Mononuclear cell (primary cell): Measurements from ENCODE around the gene CYB561D1. TPM values are rescaled to one million over a fixed set of nuclear protein-coding genes. Genes with fewer than 3 reads are reported as not detected.
"Not testable (repeated sequence)": the region's sequence is repeated elsewhere in the genome, so short reads cannot be mapped to it uniquely, and the experiment has no call there.

Experiments
- H3K27me3 ChIP-seq: 2 replicates; pipeline ENCODE4 v1.6.0; 2011; ENCODE audit warnings: low read length, control low read depth; ENCODE audit not compliant: insufficient read depth
- H3K4me1 ChIP-seq: 2 replicates; pipeline ENCODE4 v1.5.1; 2011; ENCODE audit warnings: mild to moderate bottlenecking, low read length, control low read depth; ENCODE audit not compliant: insufficient read depth
- H3K4me3 ChIP-seq: 2 replicates; pipeline ENCODE4 v1.5.1; 2011; ENCODE audit warnings: mild to moderate bottlenecking, low read length, moderate library complexity
- H3K9me3 ChIP-seq: 2 replicates; pipeline ENCODE4 v1.5.1; 2011; ENCODE audit warnings: low read depth, mild to moderate bottlenecking, control low read depth, low read length
- total RNA-seq: library from RNA; depleted of rRNA; stranded (reverse); fragments of >200 nt; gene quantifications from one replicate; pipeline ENCODE4 v1.2.3, GENCODE V29; 2012

CYB561D1 gene, protein sequence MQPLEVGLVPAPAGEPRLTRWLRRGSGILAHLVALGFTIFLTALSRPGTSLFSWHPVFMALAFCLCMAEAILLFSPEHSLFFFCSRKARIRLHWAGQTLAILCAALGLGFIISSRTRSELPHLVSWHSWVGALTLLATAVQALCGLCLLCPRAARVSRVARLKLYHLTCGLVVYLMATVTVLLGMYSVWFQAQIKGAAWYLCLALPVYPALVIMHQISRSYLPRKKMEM
- total RNA-seq = 7.9 TPM

DNA sequence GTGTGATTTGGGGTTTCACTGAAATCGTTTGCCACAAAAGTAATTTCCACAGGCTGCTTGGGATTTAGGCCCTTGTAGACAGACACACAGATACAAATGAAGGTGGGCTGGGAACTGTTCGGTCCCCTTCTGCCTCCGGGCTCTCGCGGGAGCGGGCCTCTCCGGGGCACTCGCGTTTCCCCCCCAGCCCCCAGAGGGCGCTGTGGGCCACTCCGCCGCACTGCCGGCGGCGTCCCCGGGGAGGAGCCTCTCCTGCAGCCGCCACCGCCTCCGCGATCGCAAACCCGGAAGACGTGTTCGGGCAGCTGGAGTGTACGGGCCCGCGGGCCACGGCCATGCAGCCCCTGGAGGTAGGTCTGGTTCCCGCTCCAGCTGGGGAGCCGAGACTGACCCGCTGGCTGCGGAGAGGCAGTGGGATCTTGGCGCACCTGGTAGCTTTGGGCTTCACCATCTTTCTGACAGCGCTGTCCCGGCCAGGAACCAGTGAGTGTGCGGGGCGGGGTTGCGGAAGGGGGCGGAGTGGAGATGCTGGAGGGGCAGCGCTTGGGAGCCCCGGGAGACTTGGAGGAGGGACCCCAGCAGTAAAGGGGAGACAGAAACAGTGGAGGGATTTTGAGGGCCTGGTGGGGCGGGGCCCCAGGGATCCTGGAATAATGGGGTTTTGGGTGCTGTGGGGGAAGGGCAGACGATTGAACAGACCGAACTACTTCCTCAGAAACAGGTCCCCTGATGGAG, at the start of gene CYB561D1:
CYB561D1 (plus strand) TSS at position 290 of the 735 bp plus-strand sequence; CDS start at position 336, 46 bp downstream.
- Histone ChIP-seq H3K27me3 (no peaks in the 10 kb centered on the region), H3K4me3 (peak within 1 kb of the TSS; percentile 90), H3K4me1 (peaks cover 50% of the 10 kb centered on the region), H3K9me3 (no peaks in the 10 kb centered on the region)

DNA sequence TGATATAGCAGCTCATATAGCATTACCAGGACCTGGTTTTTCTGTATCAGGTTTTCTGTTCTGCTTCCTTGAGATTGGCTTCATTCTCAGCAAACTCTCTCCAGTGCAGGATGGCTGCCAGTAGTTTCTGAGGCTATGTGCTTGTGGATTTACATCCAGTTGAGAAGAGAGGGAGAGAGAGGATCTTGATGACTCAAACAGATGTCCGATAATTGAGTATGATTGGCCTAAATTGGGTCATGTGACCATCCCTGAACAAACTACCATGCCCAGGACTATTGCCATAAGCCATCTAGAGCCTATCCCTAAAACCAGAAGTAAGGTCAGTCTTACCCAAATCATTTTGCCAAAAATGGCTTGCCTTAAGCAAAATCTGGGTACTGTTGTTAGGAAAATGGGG, 49.5 kb upstream of the CYB561D1 start:
- H3K4me1 ChIP-seq = no peaks in the 10 kb centered on the region
- peaks cover 54% of the 10 kb centered on the region for H3K27me3 ChIP-seq
- no peak overlapping the region for H3K4me3 ChIP-seq
- H3K9me3 ChIP-seq = no peaks in the 10 kb centered on the region

DNA sequence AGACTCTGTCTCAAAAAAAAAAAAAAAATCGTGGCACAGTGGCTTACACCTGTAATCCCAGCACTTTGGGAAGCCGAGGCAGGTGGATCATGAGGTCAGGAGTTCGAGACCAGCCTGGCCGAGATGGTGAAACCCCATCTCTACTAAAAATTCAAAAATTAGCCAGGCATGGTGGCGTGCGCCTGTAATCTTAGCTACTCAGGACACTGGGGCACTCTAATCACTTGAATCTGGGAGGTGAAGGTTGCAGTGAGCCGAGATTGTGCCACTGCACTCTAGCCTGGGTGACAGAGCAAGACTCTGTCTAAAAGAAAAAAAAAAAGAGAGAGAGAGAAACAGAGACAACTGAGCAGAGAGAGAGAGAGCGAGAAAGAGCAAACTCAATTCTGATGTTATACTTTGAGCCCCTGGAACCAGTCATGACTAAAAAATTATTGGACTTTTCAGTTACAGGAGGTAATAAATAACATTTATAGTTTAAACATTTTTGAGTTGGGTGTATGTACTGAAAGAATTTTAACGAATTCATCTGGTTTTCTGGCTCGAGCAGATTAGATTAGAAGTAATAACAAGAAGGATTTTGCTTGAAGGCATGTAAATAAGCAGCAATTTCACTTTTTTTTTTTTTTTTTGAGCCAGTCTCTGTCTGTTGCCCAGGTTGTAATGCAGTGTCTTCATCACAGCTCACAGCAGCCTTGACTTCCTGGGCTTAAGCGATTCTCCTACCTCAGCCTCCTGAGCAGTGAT, 47.8 kb upstream of the CYB561D1 start:
- H3K4me1 ChIP-seq, H3K9me3 ChIP-seq: not testable (repeated sequence)

DNA sequence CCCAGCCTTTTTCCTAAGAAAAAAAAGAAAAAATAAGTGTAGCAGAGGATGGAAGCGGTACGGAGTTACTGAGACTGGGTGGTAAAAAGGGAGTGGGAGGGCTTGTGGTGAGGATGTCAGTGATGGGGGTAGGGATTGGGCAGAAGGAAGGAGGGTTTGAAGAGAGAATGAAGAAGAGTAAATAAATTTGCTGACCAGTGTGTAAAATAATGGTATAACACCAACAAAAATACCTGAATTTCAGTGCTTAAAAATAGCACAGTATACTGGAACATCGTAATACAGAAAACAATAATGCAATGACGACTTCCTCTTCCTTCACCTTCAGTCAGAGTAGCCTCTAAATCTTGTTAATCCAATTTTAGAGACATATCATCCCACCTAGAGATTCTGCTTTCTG, 46.4 kb upstream of the CYB561D1 start:
- Histone ChIP-seq H3K27me3 (peaks cover 46% of the 10 kb centered on the region), H3K9me3 (no peaks in the 10 kb centered on the region), H3K4me1 (no peaks in the 10 kb centered on the region), H3K4me3 (no peak overlapping the region)

More for the DNA sequence above, 47.8 kb upstream of the CYB561D1 start:
- not testable (repeated sequence) for H3K4me3 ChIP-seq
- peaks cover 60% of the 10 kb centered on the region for H3K27me3 ChIP-seq

DNA sequence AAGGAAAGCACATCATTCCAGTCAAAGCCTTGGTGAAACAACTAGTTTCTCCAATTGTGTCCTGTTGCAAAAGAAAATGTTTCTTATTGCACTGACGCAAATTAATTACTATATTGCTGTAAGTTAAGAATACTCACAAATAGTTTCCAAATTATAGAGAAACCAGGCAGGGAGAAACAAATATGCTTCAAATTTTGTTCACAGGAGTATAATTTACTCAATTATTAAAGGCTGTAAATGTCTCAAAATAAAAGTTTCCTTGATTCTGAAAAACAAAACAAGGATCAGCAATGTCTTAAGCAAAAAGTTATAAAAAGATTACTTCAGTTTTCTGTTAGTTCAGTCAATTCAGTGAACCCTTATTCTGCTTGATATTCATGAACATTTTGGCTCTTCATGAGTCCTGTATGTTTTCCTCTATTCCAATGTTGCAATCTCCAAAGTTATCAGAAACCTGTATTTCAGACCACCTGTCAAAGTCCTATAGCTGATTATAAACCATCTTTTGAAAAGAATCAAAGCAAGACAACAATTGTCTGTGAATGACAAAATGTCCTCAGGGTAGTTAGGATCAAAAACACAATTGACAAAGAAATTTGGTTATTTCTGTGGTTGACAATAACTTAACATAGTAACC, 39.3 kb upstream of the CYB561D1 start:
- H3K27me3 ChIP-seq = peaks cover 24% of the 10 kb centered on the region
- H3K4me1 ChIP-seq = no peaks in the 10 kb centered on the region
- no peak overlapping the region for H3K4me3 ChIP-seq
- peaks cover 18% of the 10 kb centered on the region for H3K9me3 ChIP-seq

DNA sequence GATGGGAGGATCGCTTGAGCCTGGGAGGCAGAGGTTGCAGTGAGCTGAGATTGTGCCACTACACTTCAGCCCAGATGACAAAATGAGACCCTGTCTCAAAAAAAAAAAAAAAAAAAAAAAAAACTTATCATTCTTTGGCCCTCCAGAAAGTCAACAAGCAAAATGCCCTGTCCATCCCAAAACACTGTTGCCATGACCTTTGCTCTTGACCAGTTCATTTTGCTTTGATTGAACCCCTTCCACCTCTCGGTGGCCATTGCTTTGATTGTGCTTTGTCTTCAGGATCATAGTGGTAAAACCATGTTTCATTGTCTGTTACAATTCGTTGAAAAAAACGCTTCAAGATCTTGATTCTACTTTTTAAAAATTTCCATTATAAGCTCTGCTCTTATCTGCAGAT, 36.1 kb upstream of the CYB561D1 start:
- no peak overlapping the region for H3K4me3 ChIP-seq
- H3K4me1 ChIP-seq = no peaks in the 10 kb centered on the region
- H3K27me3 ChIP-seq = peaks cover 30% of the 10 kb centered on the region
- peaks cover 18% of the 10 kb centered on the region for H3K9me3 ChIP-seq

DNA sequence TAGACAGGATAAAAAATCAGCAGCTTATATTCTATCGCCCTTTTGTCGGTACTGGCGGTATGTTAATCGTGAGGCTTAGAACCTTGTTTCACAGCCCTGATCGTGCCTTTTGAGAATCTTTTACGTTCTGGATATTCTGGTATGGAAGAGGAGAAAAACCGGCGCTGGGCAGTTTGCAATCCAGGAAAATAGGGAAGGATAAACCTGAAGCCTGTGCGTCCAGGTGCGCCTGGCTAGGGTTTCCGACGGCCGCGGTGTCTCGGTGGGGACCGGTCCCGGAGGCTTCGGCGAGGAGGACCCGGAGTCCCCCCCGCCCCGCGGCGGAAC, 27.8 kb upstream of the CYB561D1 start:
- H3K27me3 ChIP-seq = peaks cover 86% of the 10 kb centered on the region
- H3K4me3 ChIP-seq = no peak overlapping the region
- H3K9me3 ChIP-seq = no peaks in the 10 kb centered on the region
- peaks cover 14% of the 10 kb centered on the region for H3K4me1 ChIP-seq

DNA sequence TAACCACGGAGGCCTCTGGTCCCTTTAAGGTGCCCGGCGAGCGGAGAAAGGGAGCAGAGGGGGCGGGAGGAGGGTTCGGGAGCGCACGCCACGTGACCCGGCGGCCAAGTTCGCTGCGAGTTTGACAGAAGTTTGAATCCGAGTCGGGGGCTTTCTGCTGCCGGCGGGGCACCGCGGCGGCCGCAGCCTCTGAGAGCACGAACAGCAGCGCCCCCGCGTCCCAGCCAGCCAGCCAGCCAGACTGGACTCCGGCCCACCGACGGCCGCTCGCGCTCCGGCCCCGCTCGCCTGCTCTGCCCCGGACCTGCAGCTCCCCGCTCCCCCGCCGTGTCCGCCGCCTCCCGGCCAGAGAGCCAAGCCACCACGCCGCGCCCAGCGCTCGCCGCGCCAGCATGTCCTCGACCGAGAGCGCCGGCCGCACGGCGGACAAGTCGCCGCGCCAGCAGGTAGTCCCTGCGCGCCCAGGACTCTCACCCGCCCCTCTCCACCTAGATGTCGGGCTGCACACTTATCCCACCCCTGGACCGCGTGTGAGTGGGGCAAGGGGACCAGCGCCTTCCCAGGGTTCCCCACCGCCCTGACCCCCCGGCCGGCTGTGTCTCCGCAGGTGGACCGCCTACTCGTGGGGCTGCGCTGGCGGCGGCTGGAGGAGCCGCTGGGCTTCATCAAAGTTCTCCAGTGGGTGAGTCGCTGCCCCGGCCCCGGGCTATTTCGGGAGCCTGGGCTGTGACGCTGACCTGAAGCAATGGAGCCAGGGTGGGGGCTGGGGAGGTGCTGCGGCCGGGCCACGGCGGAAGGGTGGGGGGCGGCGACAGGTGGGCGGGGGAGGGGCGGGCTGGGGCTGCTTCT, 27.2 kb upstream of the CYB561D1 start, which contains the start of gene SYPL2:
SYPL2 (plus strand) TSS at position 95 of the 849 bp plus-strand sequence; CDS start at position 393, 298 bp downstream.
- H3K4me3 ChIP-seq = peak within 1 kb of the TSS; percentile 26
- H3K4me1 ChIP-seq = peaks cover 14% of the 10 kb centered on the region
- H3K27me3 ChIP-seq = peaks cover 90% of the 10 kb centered on the region
- H3K9me3 ChIP-seq = no peaks in the 10 kb centered on the region

DNA sequence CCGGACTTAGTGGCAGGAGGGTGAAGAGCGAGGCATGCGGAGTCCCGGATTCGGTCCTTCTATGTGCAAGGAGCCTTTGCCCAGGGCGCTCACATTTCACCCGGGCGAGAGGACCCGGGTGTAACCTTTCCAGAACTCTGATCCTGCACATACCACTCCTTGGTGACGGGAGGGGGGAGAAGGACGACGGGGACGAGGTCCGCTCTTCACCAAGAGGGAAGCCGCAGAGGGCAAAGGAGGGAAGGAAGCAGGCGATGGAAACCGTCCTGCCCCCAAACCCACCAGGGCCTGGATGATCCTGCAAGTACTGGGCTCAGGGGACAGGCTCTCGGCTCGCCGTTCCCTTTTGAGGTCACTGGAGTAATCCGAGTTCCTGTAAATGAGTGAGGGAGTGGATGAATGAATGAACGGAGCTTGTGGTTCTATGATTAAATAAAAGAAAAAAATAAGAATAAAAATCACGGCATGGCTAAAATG, 26.6 kb upstream of the CYB561D1 start:
- H3K27me3 ChIP-seq = peaks cover 90% of the 10 kb centered on the region
- no peak overlapping the region for H3K4me3 ChIP-seq
- no peaks in the 10 kb centered on the region for H3K9me3 ChIP-seq
- H3K4me1 ChIP-seq = peaks cover 14% of the 10 kb centered on the region

DNA sequence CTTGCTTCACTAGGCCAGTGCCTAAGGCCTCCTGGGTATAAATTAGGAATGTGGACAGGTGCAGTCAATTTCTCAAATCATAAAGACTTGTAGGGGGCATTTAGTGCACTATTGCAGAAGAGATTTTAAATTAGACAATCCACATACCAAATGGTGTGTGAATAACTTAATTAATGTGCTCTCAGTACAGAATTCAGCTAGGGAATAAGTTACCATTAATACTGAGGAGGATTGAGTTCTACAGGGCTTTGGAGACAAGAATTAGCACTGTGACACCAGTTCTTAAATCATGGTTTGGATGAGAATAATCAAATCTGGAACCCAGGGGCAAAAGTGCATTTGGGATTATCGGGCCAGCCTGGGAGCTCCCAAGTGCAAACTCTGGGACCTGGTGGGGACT, 25.8 kb upstream of the CYB561D1 start:
- Histone ChIP-seq H3K9me3 (no peaks in the 10 kb centered on the region), H3K4me1 (peaks cover 14% of the 10 kb centered on the region), H3K27me3 (peaks cover 91% of the 10 kb centered on the region), H3K4me3 (no peak overlapping the region)

DNA sequence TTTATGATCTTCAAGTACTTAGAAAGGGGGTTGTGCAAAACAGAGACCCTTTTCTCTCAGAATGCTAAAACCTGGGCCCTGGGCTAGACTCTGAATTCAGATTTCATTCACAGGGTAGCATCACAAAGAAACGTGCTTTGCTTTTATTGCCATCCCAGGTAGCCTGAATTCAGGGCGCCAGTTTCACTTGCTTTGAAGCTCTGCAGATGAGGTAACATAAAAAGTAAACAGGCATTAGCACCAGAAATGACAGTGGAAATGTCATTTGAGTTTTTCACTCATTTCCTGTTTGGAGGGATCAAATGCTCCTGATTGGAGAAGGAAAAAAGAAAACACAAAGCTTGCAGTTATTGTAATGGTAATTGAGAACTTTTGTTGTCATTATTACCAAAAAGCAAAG, 25.0 kb upstream of the CYB561D1 start:
- Histone ChIP-seq H3K9me3 (no peaks in the 10 kb centered on the region), H3K27me3 (peaks cover 89% of the 10 kb centered on the region), H3K4me3 (no peak overlapping the region), H3K4me1 (peaks cover 14% of the 10 kb centered on the region)

DNA sequence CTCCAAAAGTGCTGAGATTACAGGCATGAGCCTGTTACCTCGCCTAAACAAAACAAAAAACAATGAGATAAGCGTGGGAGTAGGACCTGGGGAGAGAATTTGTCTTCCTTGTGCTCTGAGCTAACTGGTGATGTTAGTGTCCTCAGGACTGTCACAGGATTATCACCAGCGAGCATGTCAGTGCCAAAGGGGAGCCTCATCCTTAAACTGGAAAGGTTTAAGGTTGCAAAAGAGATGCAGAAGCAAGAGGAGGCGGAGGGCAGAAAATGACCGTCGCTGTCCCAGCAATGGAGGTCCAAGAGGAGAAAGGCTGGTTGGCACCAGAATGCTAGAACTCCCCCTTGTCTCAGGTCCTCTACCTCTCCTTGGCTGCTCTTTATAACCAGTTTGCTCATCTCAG, 23.6 kb upstream of the CYB561D1 start:
- Histone ChIP-seq H3K9me3 (no peaks in the 10 kb centered on the region), H3K4me1 (peaks cover 14% of the 10 kb centered on the region), H3K4me3 (no peak overlapping the region), H3K27me3 (peaks cover 75% of the 10 kb centered on the region)

DNA sequence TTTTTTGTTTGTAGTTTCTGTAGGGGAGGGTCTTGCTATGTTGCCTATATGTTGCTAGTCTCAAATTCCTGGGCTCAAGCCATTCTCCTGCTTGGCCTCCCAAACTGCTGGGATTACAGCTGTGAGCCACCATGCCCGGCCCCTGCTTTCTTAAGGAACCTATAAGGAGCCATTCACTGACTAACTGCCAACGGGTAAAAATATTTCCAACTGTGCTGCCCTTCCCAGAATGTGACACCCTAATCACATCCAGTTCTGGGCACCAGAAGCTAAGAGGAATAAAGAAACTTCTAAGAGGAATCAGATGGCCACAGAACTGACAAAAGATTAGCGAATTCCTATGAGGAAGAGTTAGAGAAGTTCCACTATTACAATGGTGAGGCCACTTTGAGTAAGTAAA, 21.1 kb upstream of the CYB561D1 start:
- no peaks in the 10 kb centered on the region for H3K9me3 ChIP-seq
- peaks cover 3% of the 10 kb centered on the region for H3K4me1 ChIP-seq
- H3K4me3 ChIP-seq = no peak overlapping the region
- H3K27me3 ChIP-seq = peaks cover 62% of the 10 kb centered on the region
